HCT116 (cell line): Measurements from ENCODE around the gene TMEM80. TPM values are rescaled to one million over a fixed set of nuclear protein-coding genes. Genes with fewer than 3 reads are reported as not detected.
"Not testable (repeated sequence)": the region's sequence is repeated elsewhere in the genome, so short reads cannot be mapped to it uniquely, and the experiment has no call there.

Experiments used
- ATAC-seq: fragments of 200-7000 bp; cut with Tn5 transposase; 2 replicates; pipeline ENCODE4 v1.9.1; 2020; ENCODE audit warnings: mild to moderate bottlenecking, moderate library complexity
- BruUV-seq: library from RNA; stranded (reverse); fragments of 400-500 nt; replicated peaks from 2 replicates; lab custom pipeline; 2021; lab: Mats Ljungman, UMichigan
- CTCF ChIA-PET: fragments of 300-600 bp; sonication (Branson Sonifier 250); formaldehyde crosslinking; loops from one replicate; lab custom pipeline; 2021; ENCODE audit warnings: antibody characterized with exemption; lab: Charles Lee
- POLR2A ChIA-PET: fragments of 300-600, 350-600 bp; sonication (Branson Sonifier 250); formaldehyde crosslinking; loops from one replicate; lab custom pipeline; 2021; ENCODE audit warnings: antibody characterized with exemption; lab: Charles Lee
- RAD21 ChIA-PET, 2 experiments: fragments of 300-600 bp; sonication (Branson Sonifier 250); formaldehyde crosslinking; loops; one replicate each; lab custom pipeline; 2023; ENCODE audit warnings: low total read pairs in 2 of 2; ENCODE audit not compliant: uncharacterized antibody in 2 of 2, unreplicated experiment in 2 of 2, low non-redundant PET in 1 of 2; lab: Charles Lee
- DNase-seq: peaks from one replicate; pipeline ENCODE4 v3.0.0-alpha.2; 2010; ENCODE audit warnings: low read depth, low spot score
- H2AFZ ChIP-seq: fragments of 200-600 bp; shearing (Covaris generic), sonication (generic); 2 replicates; pipeline ENCODE4 v1.6.1; 2017; ENCODE audit warnings: low read depth, mixed run types, mixed read lengths, antibody characterized with exemption, low read length; ENCODE audit not compliant: poor library complexity, severe bottlenecking
- H3K27ac ChIP-seq: 2 replicates; pipeline ENCODE4 v1.5.1; 2012; ENCODE audit warnings: low read depth, low read length
- H3K27me3 ChIP-seq: fragments of 200-600 bp; sonication (generic); 2 replicates; pipeline ENCODE4 v1.6.1; 2016; ENCODE audit warnings: mixed run types, low read length, mixed read lengths; ENCODE audit not compliant: insufficient read depth
- H3K36me3 ChIP-seq, 2 experiments: fragments of 200-500 bp in 1 of 2; fragments of 200-600 bp in 1 of 2; sonication (Bioruptor generic) in 1 of 2; sonication (generic) in 1 of 2; 2 replicates each; pipeline versions ENCODE4 v1.5.1 to v1.6.1; 2014 to 2016; ENCODE audit warnings: low read length in 2 of 2, inconsistent platforms in 1 of 2, mixed read lengths in 1 of 2, mixed run types in 1 of 2; ENCODE audit not compliant: insufficient read depth in 2 of 2, control insufficient read depth in 1 of 2
- H3K4me1 ChIP-seq, 2 experiments: fragments of 200-600 bp in 1 of 2; sonication (generic) in 1 of 2; 2 replicates each; pipeline versions ENCODE4 v1.5.1 to v1.6.1; 2012 to 2017; ENCODE audit warnings: low read length in 2 of 2, inconsistent platforms in 1 of 2, mild to moderate bottlenecking in 1 of 2, mixed read lengths in 1 of 2, mixed run types in 1 of 2, moderate library complexity in 1 of 2; ENCODE audit not compliant: insufficient read depth in 2 of 2, control insufficient read depth in 1 of 2
- H3K4me2 ChIP-seq: fragments of 200-600 bp; sonication (generic); 2 replicates; pipeline ENCODE4 v1.6.1; 2017; ENCODE audit warnings: mixed run types, low read length, mixed read lengths
- H3K4me3 ChIP-seq, 2 experiments: fragments of 200-600 bp in 1 of 2; sonication (generic) in 1 of 2; replicated peaks in 1 of 2; 2 replicates each; pipeline ENCODE4 v1.5.1; 2011 to 2016; ENCODE audit warnings: low read length in 2 of 2, control low read depth in 1 of 2, low read depth in 1 of 2, mild to moderate bottlenecking in 1 of 2, mixed read lengths in 1 of 2, mixed run types in 1 of 2
- H3K79me2 ChIP-seq: fragments of 200-600 bp; sonication (generic); 2 replicates; pipeline ENCODE4 v1.6.1; 2017; ENCODE audit warnings: mild to moderate bottlenecking, mixed run types, low read length, moderate library complexity, mixed read lengths; ENCODE audit not compliant: insufficient read depth
- H3K9ac ChIP-seq: fragments of 200-600 bp; sonication (generic); 2 replicates; pipeline ENCODE4 v1.6.1; 2016; ENCODE audit warnings: low read length, mixed read lengths
- H3K9me2 ChIP-seq: fragments of 200-600 bp; sonication (generic), shearing (Covaris generic); 2 replicates; pipeline ENCODE4 v1.6.1; 2017; ENCODE audit warnings: mixed run types, mild to moderate bottlenecking, moderate library complexity; ENCODE audit not compliant: insufficient read depth
- H3K9me3 ChIP-seq, 2 experiments: fragments of 200-500 bp in 1 of 2; fragments of 200-600 bp in 1 of 2; sonication (Bioruptor generic) in 1 of 2; sonication (generic) in 1 of 2; 2 replicates each; pipeline ENCODE4 v1.6.1; 2014 to 2017; ENCODE audit warnings: low read length in 2 of 2, mixed read lengths in 2 of 2, inconsistent platforms in 1 of 2, low read depth in 1 of 2, mild to moderate bottlenecking in 1 of 2, mixed run types in 1 of 2, moderate library complexity in 1 of 2; ENCODE audit not compliant: control insufficient read depth in 1 of 2, insufficient read depth in 1 of 2
- H4K20me1 ChIP-seq: fragments of 200-600 bp; sonication (generic), shearing (Covaris generic); 2 replicates; pipeline ENCODE4 v1.6.1; 2017; ENCODE audit warnings: mixed run types, mild to moderate bottlenecking, moderate library complexity; ENCODE audit not compliant: insufficient read depth
- EZH2phosphoT487 ChIP-seq: fragments of 200-600 bp; IDR thresholded peaks from 2 replicates; pipeline ENCODE4 v1.6.1; 2018; ENCODE audit warnings: antibody characterized with exemption, borderline replicate concordance
- POLR2A ChIP-seq: IDR thresholded peaks from 2 replicates; pipeline ENCODE4 v1.7.0; 2011; ENCODE audit warnings: borderline replicate concordance; ENCODE audit not compliant: insufficient read depth, insufficient read length; ENCODE audit errors: extremely low read depth
- RAD21 ChIP-seq: IDR thresholded peaks from 2 replicates; pipeline ENCODE4 v1.6.1; 2012; ENCODE audit warnings: low read depth, mild to moderate bottlenecking
- intact Hi-C: fragments of 100-400 bp; cut with micrococcal nuclease; formaldehyde crosslinking; loops from 2 replicates; pipeline ENCODE4 v1.10.0; 2022
- total RNA-seq: library from RNA; stranded (reverse); gene quantifications from one replicate; pipeline ENCODE4 v1.2.1, GENCODE V29; 2021; ENCODE audit not compliant: unreplicated experiment

Gene TMEM80
- total RNA-seq, 1 experiment from 2014 or later: 18.4 TPM

GRCh38 chr11:653136-653535 is 42.5 kb upstream of the TMEM80 start:
- H3K79me2 ChIP-seq, DNase-seq, H3K9me2 ChIP-seq, H3K4me2 ChIP-seq, H3K4me1 ChIP-seq, BruUV-seq, CTCF ChIA-PET, RAD21 ChIA-PET, H3K27ac ChIP-seq, H3K9ac ChIP-seq, POLR2A ChIA-PET, H3K27me3 ChIP-seq, H3K4me3 ChIP-seq, H3K9me3 ChIP-seq, H3K36me3 ChIP-seq, ATAC-seq, H4K20me1 ChIP-seq, H2AFZ ChIP-seq, intact Hi-C loops: not testable (repeated sequence)

- Histone ChIP-seq H3K9me3 (no peaks in the 10 kb centered on the region), H3K27me3 (no peaks in the 10 kb centered on the region), H3K4me1 (no peaks in the 10 kb centered on the region), H3K79me2 (no peaks in the 10 kb centered on the region), H3K36me3 (no peaks in the 10 kb centered on the region), H3K9ac (no peak overlapping the region), H3K4me3 (no peak overlapping the region), H2AFZ (no peak overlapping the region), H3K27ac (no peak overlapping the region), H3K4me2 (no peak overlapping the region), H4K20me1 (no peaks in the 10 kb centered on the region), H3K9me2 (no peaks in the 10 kb centered on the region)
- POLR2A ChIA-PET: no interaction called here
- intact Hi-C loops: no loop called here
- RAD21 ChIA-PET: no interaction called here
- DNase-seq (no peak), ATAC-seq (no peak)
- no peak for TF ChIP-seq RAD21
- TF ChIP-seq EZH2phosphoT487: no peak
- TF ChIP-seq POLR2A: no peak
- CTCF ChIA-PET: no interaction called here
- no TSS peak for BruUV-seq
Observed at GRCh38 chr11:653837-654236, 41.8 kb upstream of the TMEM80 start.

- H3K4me1 ChIP-seq, H2AFZ ChIP-seq, H3K27ac ChIP-seq, BruUV-seq, RAD21 ChIA-PET, H3K36me3 ChIP-seq, H3K4me3 ChIP-seq, intact Hi-C loops, H3K4me2 ChIP-seq, H3K9me2 ChIP-seq, H3K9ac ChIP-seq, ATAC-seq, H4K20me1 ChIP-seq, H3K79me2 ChIP-seq, H3K27me3 ChIP-seq, CTCF ChIA-PET, DNase-seq, POLR2A ChIA-PET, H3K9me3 ChIP-seq: not testable (repeated sequence)
Observed at GRCh38 chr11:654444-654843, 41.2 kb upstream of the TMEM80 start.
